WI38 (cell line): ENCODE results near the gene THRSP.
"Not testable (repeated sequence)": the region's sequence is repeated elsewhere in the genome, so short reads cannot be mapped to it uniquely, and the experiment has no call there.

ENCODE experiments used
- H3K4me3 ChIP-seq: 2 replicates; pipeline ENCODE4 v1.5.1; 2011; ENCODE audit warnings: low read depth, mild to moderate bottlenecking, control low read depth, low read length
- TF ChIP-seq, protein P1 (sequence below): IDR thresholded peaks from 2 replicates; pipeline ENCODE4 v1.5.1; 2012; ENCODE audit warnings: low read depth, mild to moderate bottlenecking, control low read depth, low read length

Gene THRSP

DNA sequence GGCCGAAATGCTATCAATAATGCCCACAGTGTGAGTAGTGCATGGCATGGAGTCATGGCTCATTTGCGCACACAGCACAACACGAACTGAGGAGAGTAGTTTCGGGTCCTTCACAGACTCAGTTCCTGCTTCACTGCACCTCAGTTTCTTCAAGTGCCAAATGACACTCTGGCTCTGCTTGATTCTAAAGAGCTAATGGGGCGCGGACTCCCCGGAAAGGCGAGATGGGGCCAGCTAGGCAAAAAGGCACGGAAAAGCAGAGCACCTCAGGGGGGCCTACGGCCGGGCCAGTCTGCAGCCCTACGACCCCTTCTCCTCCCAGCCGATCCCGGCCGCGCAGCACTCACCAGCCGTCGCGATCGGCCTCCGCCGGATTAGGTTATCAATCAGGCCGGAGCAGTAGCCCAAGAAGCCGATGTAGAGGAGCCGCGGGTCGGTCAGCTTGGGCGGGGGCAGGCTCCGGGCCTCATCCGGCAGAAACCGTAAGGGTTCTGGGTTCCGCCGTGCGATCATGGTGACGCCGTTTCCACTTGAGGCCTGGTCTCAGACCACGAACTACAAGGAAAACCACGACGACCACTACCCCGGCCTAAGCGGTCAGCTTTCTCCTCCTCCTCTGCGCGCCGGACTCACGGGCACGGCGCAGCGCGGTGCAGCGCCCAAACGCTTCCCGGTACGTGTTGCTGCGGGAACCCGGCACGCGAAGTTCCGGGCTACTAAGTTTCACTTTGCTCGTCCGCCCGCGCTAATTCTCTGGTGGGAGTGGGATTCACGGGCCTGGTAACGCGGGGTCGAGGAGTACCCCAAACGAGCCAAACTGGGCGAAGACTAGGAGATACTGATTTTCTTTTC is 15.8 kb downstream of the THRSP start, which contains the start of gene NDUFC2:
Gene NDUFC2 (minus strand): TSS at position 631 of the 852 bp plus-strand sequence. CDS start 118 bp downstream, at position 513.
- TF ChIP-seq, protein P1, sequence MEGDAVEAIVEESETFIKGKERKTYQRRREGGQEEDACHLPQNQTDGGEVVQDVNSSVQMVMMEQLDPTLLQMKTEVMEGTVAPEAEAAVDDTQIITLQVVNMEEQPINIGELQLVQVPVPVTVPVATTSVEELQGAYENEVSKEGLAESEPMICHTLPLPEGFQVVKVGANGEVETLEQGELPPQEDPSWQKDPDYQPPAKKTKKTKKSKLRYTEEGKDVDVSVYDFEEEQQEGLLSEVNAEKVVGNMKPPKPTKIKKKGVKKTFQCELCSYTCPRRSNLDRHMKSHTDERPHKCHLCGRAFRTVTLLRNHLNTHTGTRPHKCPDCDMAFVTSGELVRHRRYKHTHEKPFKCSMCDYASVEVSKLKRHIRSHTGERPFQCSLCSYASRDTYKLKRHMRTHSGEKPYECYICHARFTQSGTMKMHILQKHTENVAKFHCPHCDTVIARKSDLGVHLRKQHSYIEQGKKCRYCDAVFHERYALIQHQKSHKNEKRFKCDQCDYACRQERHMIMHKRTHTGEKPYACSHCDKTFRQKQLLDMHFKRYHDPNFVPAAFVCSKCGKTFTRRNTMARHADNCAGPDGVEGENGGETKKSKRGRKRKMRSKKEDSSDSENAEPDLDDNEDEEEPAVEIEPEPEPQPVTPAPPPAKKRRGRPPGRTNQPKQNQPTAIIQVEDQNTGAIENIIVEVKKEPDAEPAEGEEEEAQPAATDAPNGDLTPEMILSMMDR = no peak
- H3K4me3 ChIP-seq = peak within 1 kb of the TSS; percentile 79

DNA sequence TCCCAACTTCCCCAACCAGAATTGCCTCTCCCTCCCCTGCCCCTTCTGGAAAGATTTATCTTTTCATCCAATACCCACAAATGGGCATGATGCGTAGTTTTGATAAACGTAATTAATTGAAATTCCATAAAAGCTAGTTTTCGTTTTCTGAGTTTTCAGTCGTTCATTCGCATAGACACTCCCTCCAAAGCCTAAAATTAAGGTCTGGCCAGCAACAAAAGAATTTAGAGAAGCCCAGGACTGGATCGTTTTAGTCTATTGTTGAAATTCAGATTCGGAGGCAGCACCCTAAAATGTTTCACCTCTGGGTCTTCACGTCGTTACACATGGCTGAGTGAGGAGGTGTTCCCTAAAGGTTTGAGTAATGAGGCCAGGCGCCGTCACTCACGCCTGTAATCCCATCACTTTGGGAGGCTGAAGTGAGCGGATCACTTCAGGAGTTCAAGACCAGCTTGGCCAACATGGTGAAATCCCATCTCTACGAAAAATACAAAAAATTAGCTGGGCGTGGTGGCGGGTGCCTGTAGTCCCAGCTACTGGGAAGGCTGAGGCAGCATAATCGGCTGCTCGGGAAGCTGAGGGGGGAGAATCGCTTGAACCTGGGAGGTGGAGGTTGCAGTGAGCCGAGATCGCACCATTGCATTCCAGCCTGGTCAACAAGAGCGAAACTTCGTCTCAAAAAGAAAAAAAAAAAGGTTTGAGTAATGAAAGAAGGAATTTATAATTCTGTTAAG is 16.6 kb downstream of the THRSP start:
- TF ChIP-seq, protein P1 = no peak
- peak overlapping the region; percentile 79 for H3K4me3 ChIP-seq

DNA sequence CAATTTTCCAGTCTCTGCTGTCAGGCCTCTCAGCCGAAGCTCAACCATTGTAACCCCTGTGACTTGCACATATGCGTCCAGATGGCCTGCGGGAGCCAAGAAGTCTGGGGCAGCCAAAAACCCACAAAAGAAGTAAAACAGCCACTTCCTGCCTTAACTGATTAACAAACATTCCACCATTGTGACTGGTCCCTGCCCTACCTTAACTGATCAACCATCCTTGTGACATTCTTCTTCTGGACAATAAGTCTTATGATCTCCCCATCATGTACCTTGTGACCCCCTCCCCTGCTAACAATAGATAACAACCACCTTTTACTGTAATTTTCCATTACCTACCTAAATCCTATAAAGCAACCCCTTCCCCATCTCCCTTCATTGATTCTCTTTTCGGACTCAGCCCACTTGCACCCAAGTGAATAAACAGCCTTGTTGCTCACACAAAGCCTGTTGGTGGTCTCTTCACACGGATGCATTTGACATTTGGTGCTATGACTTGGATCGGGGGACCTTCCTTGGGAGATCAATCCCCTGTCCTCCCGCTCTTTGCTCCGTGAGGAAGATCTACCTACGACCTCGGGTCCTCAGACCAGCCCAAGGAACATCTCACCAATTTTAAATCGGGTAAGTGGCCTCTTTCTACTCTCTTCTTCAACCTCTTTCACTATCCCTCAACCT is 17.3 kb downstream of the THRSP start:
- TF ChIP-seq, protein P1 = no peak
- H3K4me3 ChIP-seq = no peak overlapping the region

GRCh38 chr11:78081583-78081982 is 17.9 kb downstream of the THRSP start:
- no peak overlapping the region for H3K4me3 ChIP-seq
- TF ChIP-seq, protein P1 = no peak

- TF ChIP-seq, protein P1 = no peak
- H3K4me3 ChIP-seq = no peak overlapping the region
Observed at GRCh38 chr11:78082146-78082545, 18.5 kb downstream of the THRSP start.

DNA sequence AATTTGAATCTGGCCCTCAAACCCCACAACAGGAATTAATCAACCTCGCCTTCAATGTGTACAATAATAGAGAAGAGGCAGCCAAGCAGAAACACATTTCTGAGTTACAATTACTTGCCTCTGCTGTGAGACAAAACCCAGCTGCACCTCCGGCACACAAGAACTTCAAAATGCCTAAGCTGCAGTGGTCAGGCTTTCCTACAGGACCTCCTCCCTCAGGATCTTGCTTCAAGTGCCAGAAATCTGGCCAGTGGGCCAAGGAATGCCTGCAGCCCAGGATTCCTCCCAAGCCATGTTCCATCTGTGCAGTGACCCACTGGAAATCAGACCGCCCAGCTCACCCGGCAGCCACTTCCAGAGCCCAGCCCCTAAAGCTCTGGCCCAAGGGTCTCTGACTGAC is 19.4 kb downstream of the THRSP start:
- no peak overlapping the region for H3K4me3 ChIP-seq
- TF ChIP-seq, protein P1 = no peak

- not testable (repeated sequence) for H3K4me3 ChIP-seq
Observed at GRCh38 chr11:78084506-78084905, 20.8 kb downstream of the THRSP start.
